Measurements from ENCODE around the gene HIPK1.

GRCh38 chr1:113903501-113904292 is 25.4 kb upstream of the HIPK1 start:
- TF ChIP-seq CTCF (IDR thresholded peaks at IDR 0.05) (no peak), REST (IDR thresholded peaks at IDR 0.05; ENCODE audit: insufficient read depth in 1 of 2, low read depth in 2 of 2, low read length in 1 of 2) (no peak), POLR2AphosphoS5 (IDR thresholded peaks at IDR 0.05; ENCODE audit: low read depth, low read length) (no peak)

Data from Panc1 (cell line).